HG03469 (cell line): ENCODE results near the gene BEST2.

Experiments used
- ATAC-seq: cut with Tn5 transposase; IDR thresholded peaks from one replicate; pipeline ENCODE4 v1.9.1; 2021; ENCODE audit warnings: mild to moderate bottlenecking, moderate library complexity, moderate number of reproducible peaks; ENCODE audit not compliant: unreplicated experiment

Gene BEST2

DNA sequence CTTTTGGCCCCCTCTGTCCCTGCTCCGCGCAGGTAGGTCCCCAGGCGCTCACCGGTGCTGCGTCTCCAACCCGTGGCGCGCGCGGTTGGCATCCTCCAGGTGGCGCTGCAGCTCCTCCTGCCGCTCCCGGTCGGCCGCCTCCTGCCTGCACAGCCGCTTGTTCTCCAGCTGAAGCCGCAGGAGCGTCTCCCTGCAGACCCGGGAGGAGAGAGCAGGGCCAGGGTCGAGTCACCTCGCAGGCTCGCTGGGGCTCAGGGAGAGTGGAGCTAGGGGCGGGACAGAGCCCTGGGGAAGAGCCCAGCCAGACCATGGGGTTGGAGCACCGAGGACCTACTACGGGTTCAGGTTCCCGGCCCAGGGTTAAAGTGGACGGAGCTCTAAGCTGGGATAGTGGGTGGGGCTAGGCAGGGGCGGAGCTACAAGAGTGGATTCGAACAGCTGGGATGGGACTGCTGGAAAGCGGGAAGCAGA, 14.5 kb downstream of the BEST2 start:
- ATAC-seq = no peak

DNA sequence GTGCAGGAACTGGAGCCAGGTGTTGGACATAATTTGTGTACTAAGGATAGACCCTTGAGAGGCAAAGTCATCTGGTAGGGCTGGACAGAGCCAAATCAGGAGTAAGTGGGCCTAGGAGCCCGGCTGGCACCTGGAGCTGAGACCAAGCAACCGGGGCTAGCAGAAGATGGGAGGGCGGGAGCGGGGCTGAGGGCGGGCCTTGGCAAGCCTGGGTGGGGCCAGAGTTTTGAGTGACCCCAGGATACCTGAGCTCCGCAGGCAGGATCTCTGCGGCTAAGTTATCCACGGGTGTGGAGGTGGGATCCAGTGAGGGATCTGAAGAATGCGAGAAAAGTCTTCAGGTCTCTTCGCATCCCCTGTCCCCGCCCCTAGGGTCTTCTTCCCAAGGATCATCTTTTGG, 15.6 kb downstream of the BEST2 start:
- ATAC-seq = no peak

- no peak for ATAC-seq
These were observed 16.1 kb downstream of the BEST2 start for GRCh38 chr19:12767666-12768065.

GRCh38 chr19:12769689-12770088, 18.1 kb downstream of the BEST2 start:
- no peak for ATAC-seq

DNA sequence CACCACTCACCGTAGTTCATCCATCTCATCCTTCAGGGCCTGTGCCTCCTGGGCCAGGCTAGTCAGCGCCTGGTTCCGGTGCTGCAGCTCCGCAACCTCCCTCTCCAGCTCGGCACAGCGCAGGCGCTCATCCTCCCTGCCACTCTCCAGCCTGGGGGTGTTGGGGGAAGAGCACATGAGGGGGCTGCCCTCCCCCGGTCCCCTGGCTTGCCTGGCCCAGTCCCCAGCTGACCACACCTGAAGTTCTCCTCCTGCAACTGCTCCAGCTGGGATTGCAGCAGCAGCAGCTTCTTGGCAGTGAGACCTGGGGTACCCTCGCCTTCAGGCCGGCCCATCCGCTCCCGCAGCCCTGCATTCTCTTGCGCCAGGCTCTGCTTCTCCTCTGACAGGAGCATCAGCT, 19.3 kb downstream of the BEST2 start:
- ATAC-seq = no peak

- no peak for ATAC-seq
These were observed 20.7 kb downstream of the BEST2 start for GRCh38 chr19:12772323-12772722.

- ATAC-seq = no peak
These were observed 22.0 kb downstream of the BEST2 start for GRCh38 chr19:12773571-12773970.

DNA sequence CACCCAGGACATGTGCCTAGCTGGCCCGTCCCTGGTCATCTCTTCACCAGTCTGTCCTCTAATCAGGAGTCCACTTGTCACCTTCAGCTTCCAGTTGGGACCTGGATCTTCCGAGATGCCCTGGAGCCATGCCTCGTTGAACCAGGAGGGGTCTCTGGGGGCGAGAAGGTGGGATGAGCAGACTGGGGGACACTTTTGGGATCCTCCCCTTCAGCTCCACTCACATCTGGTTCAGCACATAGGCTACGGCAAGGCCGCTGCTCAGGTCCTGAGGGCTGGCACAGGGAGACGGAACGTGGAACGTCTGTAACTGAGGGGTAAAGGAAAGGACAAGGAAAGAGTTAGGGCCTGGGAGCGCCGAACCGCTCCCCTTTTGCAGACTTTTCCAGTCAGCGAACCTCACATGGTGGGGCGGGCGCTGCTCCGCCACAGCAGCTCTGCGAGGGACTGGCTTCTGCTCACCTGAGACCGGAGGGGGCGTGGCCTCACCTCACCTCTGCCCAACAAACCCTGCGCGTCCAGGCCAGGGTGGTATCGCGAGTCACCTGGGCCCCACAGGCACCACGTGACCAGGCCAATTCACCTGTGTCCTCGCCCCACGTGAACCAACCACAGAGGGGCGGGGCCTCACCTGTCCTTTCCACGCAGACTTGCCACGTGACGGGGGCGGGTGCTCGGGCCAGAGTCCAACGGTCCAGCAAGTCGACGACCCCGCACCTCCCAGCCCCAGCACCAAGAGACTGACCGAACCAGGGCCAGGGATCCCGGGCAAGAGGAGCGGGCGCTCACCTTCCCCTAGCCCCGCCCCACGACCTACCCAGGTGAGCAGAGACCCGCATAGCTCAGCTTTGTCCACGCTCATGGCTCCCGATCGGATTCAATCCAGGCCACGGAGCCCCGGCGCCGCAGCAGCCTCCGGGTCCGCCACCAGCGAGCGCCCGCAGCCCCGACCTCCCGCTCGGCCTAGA, 23.3 kb downstream of the BEST2 start, which contains the start of gene HOOK2:
Gene HOOK2 (minus strand): TSS at position 965 of the 968 bp plus-strand sequence. CDS start 103 bp downstream, at position 862.
- no peak for ATAC-seq

DNA sequence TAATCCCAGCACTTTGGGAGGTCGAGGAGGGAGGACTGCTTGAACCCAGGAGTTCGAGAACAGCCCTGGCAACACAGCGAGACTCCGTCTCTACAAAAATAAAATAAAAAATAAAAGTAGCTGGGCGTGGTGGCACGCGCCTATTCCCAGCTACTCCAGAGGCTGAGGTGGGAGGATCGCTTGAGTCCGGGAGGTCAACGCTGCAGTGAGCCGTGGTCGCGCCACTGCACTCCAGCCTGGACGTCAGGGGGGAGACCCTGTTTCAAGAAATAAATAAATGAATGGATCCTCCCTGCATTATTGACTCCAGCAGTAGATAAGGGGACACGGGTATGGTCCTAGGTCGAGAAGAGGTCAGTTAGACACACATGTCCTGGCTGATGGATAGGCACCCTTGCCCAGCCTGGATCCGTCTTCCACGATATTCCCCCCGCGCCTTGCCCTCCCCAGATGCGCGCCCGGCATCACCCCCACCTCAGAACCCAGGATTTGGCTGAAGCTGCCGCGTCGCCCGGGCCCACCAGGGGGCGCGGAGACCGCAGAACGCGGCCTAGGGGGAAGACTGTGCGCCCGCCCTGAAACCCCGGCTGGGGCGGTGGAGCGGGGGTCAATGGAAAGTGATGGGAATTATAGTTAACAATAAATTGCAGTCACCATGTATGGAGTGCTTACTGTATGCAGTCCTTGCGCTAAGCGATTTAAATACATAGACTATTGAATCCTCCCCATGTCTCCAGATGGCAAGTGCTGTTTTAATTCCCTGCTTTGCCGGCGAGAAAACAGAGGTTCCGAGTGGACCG, 25.8 kb downstream of the BEST2 start:
- no peak for ATAC-seq

DNA sequence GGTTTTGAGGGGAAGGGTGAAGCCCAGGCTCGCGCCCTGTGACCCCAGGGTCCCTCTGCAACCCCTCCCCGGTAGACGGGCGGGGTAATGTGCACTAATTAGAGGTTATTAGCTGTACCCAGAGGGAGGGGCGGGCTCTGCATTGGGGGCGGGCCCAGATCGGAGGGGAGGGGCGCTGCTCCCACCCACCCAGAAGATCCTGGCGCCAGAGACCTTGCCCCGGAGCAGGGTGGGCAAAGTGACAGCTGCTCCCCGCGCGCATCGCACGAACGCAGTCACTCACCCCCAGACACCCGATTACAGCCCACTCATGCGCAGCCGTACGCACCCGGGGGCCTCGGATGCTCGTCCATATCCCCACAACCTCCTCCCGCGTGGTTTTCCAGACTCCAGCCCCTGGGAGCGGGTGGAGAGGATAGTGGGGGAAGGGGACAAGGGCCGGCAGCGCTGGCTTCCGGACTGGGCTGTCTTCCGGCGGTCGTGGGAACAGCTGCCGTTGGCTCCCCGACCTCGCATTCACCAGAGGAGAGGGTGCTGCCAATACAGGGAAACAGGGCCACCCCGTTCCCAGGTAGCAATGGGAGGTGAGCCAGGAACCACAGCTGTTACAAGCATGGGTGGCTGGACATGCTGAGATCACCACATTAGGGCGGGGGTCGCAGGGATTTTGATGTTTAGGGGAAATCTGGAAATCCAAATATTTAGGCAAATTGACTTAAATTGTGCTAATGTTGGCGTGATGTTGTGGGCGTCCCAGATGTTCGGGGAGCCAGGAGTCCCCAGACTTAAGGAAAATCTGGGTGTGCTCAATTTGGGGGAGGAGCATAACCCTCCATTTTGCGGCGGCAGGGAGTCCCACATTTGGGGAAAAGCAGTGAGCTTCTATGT, 26.7 kb downstream of the BEST2 start:
- no peak for ATAC-seq

DNA sequence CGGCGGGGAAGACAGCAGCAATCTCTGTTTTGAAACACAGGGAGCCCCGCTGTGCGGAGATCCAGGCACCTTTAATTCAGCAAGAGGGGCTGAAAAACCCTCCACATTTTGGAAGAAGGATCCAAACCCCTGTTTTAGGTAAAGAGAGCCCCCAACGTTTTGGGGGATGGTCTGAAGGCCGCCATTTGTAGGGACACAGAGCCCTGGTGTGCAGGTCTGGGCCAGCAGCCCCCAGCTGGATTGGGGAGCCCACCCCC, 27.2 kb downstream of the BEST2 start:
- no peak for ATAC-seq

DNA sequence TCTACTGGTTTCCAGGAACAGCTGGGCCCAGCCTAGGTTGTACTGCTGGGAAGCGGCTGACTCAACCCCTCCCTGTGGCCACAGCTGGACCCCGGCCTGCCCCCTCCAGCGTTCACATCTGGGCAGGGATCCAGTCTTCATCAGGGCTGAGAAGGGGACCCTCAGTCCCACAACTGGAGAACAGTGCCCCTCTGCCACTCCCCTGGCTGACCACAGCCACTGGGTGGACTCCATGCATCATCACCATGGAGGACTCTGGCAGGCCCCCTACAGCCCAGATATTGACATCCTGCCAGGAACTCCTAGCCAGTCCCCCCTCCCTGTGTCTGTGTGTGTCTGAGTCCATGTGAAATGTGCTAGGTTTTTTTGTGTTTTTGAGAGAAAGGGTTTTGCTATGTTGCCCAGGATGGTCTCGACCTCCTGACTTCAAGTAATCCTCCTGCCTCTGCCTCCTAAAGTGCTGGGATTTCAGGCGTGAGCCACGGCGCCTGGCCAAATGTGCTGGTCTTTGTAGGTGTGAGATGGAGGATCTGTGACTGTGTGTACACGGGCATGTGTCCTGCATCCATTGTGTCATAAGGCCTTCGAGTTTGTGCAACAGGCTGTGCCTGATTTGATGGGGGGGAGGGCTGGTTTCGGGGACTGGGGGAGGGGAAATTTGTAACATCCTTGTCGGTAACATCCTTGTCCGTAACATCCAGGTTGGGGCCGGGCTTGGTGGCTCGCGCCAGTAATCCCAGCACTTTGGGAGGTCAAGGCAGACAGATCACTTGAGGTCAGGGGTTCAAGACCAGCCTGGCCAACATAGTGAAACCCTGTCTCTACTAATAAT, 27.8 kb downstream of the BEST2 start:
- ATAC-seq = no peak

DNA sequence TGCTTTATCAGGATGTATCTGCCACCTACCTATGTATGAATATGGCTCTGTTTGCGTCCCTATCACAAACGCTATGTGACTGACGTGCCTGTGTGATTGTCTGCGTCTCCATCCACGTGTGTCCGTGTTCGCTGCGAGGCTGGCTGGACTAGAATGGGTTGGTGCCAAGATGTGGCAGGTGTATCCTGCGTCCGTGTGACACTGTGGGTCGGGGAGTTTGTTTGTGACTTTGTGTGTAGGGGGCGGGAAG, 30.5 kb downstream of the BEST2 start:
- ATAC-seq = no peak

- ATAC-seq = no peak
These were observed 31.1 kb downstream of the BEST2 start for GRCh38 chr19:12782424-12783290.

GRCh38 chr19:12783291-12783848, 31.8 kb downstream of the BEST2 start:
- ATAC-seq = no peak

DNA sequence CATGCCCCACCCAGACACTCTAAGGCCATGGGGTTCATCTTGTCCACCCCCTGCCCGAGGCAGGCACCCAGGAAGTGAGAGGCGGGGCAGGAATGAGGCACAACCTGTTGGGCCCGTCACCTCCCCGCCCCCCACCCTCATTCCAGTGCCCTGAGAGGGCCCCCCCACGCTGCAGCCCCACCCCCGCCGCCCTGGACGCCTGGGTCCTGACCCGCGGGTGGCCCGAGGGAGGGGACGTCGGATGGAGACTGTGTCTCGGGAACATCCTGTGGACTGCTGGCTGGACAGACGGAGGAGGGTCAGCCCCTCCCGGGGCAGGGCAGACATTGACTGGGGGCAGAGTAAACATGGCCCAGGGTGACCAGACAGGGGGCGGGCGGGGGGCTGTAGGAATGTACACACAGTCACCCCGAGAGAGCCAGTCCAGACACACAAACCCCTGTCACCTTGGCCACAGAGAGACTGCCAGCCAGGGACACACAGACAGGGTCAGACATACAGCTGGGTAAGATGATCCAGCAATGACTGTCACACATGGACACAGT, 32.3 kb downstream of the BEST2 start:
- ATAC-seq = no peak

DNA sequence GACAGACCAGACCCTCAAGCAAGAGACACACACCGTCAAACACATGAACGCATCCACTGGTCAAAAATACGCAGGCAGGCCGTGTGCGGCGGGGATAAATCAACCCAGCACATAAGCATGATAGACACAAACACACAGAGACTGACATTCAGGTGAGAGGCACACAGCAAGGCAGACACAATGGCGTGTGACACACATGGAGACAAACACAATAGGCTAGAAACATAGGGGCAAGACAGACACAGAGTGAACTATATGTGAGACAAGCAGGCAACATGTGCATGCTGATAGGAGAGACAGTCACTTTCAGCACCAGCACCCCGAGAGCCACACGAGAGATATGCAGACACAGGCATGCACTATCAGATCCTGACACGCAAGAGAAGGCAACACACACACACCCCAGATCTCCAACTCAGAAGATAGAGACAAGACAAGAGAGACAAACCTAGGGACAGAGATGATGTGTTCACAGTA, 32.8 kb downstream of the BEST2 start:
- no peak for ATAC-seq

- ATAC-seq = no peak
These were observed 33.4 kb downstream of the BEST2 start for GRCh38 chr19:12784871-12785430.
